Inflammatory macrophage treated with lipopolysaccharide for 1 hour (primary cell): ENCODE data around the gene RNF224.

Experiments used
- DNase-seq, 2 donors: peaks; one replicate each; pipeline ENCODE4 v3.0.0-alpha.2; 2020 to 2022

The RNF224 gene

DNA sequence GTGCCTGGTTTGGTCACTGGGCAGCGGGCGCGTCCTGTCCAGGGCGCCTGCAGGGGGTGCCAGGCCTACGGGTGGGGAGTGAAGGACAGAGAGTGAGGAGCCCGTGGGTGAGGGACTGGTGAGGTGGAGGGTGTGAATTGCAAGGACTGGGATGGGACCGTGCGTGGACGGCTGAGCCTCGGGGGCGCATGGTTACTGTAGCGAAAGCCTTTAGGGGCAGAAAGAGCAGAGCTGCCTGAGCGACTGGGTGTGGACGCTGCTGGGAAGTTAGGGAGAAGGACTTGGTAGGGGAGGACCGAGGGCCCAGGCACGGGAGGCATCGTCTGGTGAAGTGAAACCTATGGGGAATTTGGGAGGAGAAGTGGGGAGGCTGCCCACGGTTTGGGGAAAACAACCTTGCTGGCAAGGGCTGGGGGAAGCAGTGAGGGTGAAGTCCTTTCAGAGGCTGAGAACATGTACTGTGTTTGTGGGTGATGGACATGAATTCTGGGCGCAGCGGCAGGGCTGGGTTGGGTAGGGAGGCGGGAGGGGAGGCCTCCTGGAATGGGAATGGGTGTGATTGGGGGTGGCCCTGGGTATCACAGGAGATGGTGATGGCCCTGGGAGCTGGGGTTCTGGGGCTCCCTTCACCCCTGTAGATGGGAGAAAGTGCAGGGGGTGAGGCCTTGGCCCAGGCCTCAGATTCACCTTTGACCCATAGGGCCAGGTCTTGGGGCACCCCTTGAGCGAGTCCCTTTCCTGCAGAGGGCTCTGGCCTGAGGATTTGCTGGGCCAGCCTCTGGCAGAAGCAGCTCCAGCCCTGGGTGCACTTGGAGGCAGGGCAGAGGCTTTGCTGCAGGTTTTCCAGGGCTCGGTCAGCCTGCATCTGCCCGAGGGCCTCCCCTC, 48.5 kb downstream of the RNF224 start:
- DNase-seq, result peak; percentile 58 to 69

DNA sequence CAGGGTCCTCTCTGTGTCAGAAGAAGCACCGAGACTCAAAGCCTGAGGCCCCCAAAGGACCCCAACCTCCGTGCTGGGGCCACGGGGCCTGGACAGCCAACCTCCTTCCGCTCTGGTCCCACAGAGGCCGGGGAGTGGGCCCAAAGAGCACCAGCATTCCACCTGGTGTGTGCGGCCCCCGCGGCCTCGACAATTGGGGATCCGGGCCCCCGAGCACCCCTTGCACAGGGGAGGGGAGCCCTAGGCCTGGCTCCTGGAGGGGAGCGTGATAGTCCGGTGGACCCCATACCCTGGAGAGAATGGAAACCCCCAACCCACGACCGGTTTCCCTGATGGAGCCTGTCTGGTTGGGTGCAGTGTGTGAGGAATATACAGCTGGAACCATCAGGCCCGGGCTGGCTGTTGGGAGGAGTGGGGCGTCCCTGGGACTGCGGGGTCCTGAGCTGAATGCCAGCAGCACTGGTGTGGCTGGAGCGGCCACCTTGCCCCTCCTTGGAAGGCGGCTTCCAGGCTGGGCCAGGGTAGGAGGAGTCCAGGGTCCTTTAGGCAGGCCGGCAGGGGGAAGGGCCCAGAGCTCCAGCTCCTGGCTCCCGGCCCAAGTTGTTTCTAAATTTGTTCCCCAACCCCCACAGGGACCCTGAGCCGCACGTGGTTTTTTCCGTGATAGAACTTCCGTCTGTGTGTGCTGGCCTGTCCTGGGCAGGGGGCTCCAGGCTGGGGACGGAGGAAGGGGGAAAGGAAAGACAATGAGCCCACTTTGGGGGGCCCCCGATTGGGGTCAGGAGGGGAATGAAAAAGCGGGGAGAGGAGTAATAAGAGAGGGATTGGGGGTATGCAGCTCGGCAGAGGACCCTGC, 49.4 kb downstream of the RNF224 start:
- peak in 1 of 2 donors; percentile 14 for DNase-seq

DNA sequence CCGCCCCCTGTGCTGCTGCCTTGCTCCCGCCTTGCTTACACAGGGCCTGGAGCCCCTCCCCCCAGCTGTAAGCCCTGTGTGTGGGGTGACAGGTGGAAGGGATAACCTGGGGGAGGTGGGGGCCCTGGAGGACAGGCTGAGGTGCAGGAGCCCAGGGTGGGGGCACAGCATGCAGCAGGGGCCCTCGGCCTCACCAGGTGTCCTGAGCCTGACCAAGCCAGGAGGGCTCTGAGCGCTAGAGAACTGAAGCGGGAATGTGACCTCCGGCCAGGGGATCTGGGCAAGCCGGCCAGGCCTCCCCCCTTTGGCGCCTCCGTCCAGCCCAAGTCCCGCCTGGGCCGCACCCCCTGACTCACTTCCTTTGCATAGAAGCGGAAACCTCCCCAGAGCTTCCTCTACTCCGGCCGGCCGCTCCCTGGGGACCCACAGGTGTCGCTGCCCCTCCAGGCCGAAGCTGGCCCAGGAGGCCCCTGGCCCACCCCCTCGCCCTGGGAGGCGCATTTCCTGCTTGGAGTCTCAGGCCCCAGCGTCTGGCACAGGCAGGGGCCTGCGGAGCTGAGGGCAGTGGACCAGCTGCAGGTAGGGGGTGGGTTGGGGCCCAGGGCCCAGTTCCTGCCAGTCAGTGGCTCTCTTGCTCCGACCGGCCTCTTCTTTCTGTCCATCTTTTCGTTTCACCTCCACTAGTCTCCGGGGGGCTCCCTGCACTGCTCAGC, 50.2 kb downstream of the RNF224 start, which contains the start of gene TOR4A:
Gene TOR4A (plus strand): TSS at position 398 of the 713 bp plus-strand sequence. CDS start 964 bp downstream, outside the sequence.
- peak; percentile 73 to 82 for DNase-seq

DNA sequence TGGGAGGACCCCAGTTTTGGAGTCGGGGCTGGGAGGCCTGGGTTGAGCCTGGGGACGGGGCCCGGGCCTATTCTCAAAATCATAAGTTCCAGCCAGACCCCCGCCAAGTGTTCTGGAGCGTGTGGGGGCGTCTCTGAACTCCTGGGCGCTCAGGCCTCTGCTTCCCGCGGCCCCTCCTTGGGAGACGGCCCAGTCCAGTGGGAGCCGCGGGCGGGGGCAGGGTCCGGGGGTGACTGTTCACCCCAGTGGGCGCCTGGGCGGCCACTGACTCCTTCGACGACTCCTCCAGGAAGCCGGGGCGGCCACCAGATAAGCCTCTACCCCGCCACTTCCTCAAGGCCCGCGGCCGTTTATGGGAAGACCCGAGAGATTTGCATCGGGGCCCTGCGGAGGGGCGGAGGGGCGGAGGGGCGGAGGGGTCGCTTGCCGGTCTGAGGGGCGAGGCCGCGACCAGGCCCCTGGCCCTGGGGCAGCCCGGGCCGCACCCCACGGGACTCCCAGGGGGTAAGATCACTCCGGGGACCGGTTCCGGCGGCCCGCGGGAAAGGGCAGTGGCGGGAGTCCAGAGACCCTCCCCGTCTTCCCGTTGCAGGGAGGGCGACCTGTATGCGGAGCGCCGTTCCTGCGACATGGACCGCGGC, 50.9 kb downstream of the RNF224 start:
- peak in 1 of 2 donors; percentile 37 for DNase-seq
